Right lobe of liver (tissue), 6 donors: ENCODE data around the gene SPAG5. TPM values are rescaled to one million over a fixed set of nuclear protein-coding genes. Genes with fewer than 3 reads are reported as not detected.

Experiments
- ATAC-seq, 4 donors: fragments of 200-7000 bp; cut with Tn5 transposase; one replicate each; pipeline ENCODE4 v1.9.1; 2020; ENCODE audit warnings: mild to moderate bottlenecking in 4 of 4, moderate library complexity in 4 of 4
- DNase-seq, 3 donors: peaks; one replicate each; pipeline ENCODE4 v3.0.0-alpha.2; 2020
- H3K27ac ChIP-seq, 3 donors: fragments of 200-600 bp; one replicate each; pipeline ENCODE4 v1.8.0; 2022
- H3K27me3 ChIP-seq, 2 donors: fragments of 200-600 bp; one replicate each; pipeline ENCODE4 v1.8.0; 2022
- H3K36me3 ChIP-seq, 4 donors: fragments of 200-600 bp; sonication (generic) in 1 of 4; one replicate each; pipeline versions ENCODE4 v1.5.1 to v1.8.0; 2017 to 2022; ENCODE audit warnings: control low read depth in 1 of 4
- H3K4me1 ChIP-seq, 4 donors: fragments of 200-600 bp; sonication (generic) in 1 of 4; one replicate each; pipeline versions ENCODE4 v1.5.1 to v1.8.0; 2017 to 2022; ENCODE audit warnings: control low read depth in 1 of 4
- H3K4me3 ChIP-seq, 3 donors: fragments of 200-600 bp; one replicate each; pipeline ENCODE4 v1.8.0; 2022
- H3K9me3 ChIP-seq, 4 donors: fragments of 200-600 bp; sonication (generic) in 1 of 4; one replicate each; pipeline versions ENCODE4 v1.5.1 to v1.8.0; 2017 to 2022; ENCODE audit warnings: control low read depth in 1 of 4
- POLR2A ChIP-seq: fragments of 450-650 bp; IDR thresholded peaks from one replicate; pipeline ENCODE4 v1.6.1; 2017; ENCODE audit warnings: antibody characterized with exemption, mild to moderate bottlenecking
- WGBS: methylation state at CpG from one replicate; pipeline ENCODE4 v1.1.6; 2018; ENCODE audit warnings: low coverage, low lambda C conversion rate; ENCODE audit not compliant: insufficient coverage; ENCODE audit errors: missing lambda C conversion rate; 5-methylcytosine and 5-hydroxymethylcytosine counted together
- intact Hi-C, 2 donors: fragments of 100-400 bp; cut with DNase I; formaldehyde crosslinking; loops; one replicate each; pipeline versions ENCODE4 v1.11.2 to v1.14.1; 2022
- total RNA-seq, 6 experiments: library from RNA; depleted of rRNA in 2 of 6; stranded (reverse); fragments of >200 nt in 2 of 6; fragmentation: NEBNext Ultra II Directional in 3 of 6; extraction: Animal tissue kit (Norgen Biotek cat#: 25700) in 3 of 6; gene quantifications; one replicate each; pipeline versions ENCODE4 v1.1.0 to v1.2.4, GENCODE V29; 2016 to 2023
- TF ChIP-seq, protein P1 (sequence below), 4 donors: fragments of 200-600 bp in 3 of 4; fragments of 450-650 bp in 1 of 4; IDR thresholded peaks; one replicate each; pipeline versions ENCODE4 v1.5.1 to v1.8.0; 2016 to 2022; ENCODE audit warnings: antibody characterized with exemption in 4 of 4, mild to moderate bottlenecking in 2 of 4
- donor health status: DM: no; HTN: yes; CAD: no.
- donor health status: DM: no; HTN: no; CAD: no.
- donor health status: DM: no; HTN: no; CAD: no.
- donor health status: DM: no; HTN: yes; CAD: no.
- donor health status: DM: no; HTN: yes; CAD: no.

SPAG5 gene
- total RNA-seq, 6 experiments from 2014 or later: 8.4 to 14.1 (median 11.3) TPM

DNA sequence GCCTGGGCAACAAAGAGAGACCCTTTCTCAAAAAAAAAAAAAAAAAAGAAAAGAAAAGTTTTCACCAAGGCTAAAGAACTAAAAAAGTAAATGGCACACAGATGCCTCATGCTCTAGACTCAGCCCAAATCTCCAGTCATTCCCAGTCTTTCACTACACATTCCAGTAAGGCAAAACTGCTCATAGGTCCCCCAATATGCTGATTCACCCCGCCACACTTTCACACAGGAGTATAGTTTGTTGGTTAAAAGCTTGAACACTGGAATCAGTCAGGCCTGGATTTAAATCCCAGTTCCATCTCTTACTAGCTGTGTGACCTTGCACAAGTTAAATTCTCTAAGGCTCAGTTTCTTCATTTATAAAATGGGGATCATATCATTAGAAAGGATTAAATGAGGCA is 29.4 kb downstream of the SPAG5 start:
- Histone ChIP-seq H3K36me3 (peaks cover 0 to 6% (median 0%) of the 10 kb centered on the region in 4 donors), H3K27ac (no peak overlapping the region), H3K4me1 (peaks cover 0 to 21% (median 11%) of the 10 kb centered on the region in 4 donors), H3K27me3 (no peaks in the 10 kb centered on the region), H3K9me3 (no peaks in the 10 kb centered on the region), H3K4me3 (no peak overlapping the region)
- ATAC-seq (no peak), DNase-seq (no peak)
- intact Hi-C loops: no loop called here
- no peak for TF ChIP-seq POLR2A
- TF ChIP-seq, protein P1, sequence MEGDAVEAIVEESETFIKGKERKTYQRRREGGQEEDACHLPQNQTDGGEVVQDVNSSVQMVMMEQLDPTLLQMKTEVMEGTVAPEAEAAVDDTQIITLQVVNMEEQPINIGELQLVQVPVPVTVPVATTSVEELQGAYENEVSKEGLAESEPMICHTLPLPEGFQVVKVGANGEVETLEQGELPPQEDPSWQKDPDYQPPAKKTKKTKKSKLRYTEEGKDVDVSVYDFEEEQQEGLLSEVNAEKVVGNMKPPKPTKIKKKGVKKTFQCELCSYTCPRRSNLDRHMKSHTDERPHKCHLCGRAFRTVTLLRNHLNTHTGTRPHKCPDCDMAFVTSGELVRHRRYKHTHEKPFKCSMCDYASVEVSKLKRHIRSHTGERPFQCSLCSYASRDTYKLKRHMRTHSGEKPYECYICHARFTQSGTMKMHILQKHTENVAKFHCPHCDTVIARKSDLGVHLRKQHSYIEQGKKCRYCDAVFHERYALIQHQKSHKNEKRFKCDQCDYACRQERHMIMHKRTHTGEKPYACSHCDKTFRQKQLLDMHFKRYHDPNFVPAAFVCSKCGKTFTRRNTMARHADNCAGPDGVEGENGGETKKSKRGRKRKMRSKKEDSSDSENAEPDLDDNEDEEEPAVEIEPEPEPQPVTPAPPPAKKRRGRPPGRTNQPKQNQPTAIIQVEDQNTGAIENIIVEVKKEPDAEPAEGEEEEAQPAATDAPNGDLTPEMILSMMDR (IDR thresholded peaks at IDR 0.05): no peak
- 100% methylated on average over 1 of the region's 1 CpG for WGBS

DNA sequence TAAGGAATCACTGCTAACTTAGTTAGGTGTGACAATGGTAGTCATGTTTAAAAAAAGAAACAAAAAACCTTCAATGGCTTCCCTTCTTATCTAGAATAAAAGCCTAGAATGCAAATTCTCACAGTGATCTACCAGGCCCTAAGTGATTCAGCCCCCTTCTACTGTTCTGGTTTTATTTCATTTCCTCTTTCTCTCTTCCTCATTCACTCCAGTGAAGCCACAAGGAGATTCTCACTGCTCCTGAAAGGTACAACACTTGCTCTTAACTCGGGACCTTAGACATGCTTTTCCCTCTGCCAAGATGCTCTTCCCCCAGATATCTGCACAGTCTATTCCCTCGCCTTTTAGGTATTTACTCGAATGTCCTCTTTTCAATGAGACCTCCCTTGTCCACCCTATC is 31.2 kb downstream of the SPAG5 start:
- peaks cover 0 to 21% (median 11%) of the 10 kb centered on the region in 4 donors for H3K4me1 ChIP-seq
- no peaks in the 10 kb centered on the region for H3K9me3 ChIP-seq
- H3K36me3 ChIP-seq: peaks cover 0 to 10% (median 3%) of the 10 kb centered on the region in 4 donors
- ATAC-seq (no peak), DNase-seq (no peak)
- TF ChIP-seq, protein P1 (IDR thresholded peaks at IDR 0.05): no peak
- no peak for TF ChIP-seq POLR2A
- no peak overlapping the region for H3K27ac ChIP-seq
- no peaks in the 10 kb centered on the region for H3K27me3 ChIP-seq
- 69% methylated on average over 3 of the region's 3 CpGs for WGBS
- H3K4me3 ChIP-seq: no peak overlapping the region
- intact Hi-C loops: no loop called here

DNA sequence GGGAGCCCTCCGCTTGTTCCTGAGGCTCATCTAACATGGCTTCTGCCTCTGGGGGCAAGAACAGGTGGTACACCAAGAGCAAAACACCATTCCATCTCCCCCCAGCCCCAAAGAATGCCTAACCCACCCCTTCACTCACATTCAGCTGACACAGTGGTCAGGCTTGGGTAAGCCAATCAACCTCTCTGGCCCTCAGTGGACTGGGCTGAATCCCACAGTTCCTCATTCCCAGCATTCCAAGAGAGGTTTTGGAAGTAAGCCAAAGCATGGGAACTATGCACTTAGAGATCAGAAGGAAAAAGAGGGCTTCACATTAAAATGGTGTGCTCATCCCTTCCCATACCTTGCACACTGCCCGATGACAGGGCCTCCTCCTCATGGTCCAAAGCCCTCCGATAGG is 35.4 kb downstream of the SPAG5 start:
- ATAC-seq (peak in 3 of 4 donors; percentile 21 to 52 (median 31)), DNase-seq (no peak)
- no peak for TF ChIP-seq POLR2A
- TF ChIP-seq, protein P1 (IDR thresholded peaks at IDR 0.05): no peak
- intact Hi-C loops: no loop called here
- Histone ChIP-seq H3K27me3 (no peaks in the 10 kb centered on the region), H3K9me3 (no peaks in the 10 kb centered on the region), H3K4me3 (no peak overlapping the region), H3K27ac (no peak overlapping the region), H3K36me3 (peaks cover 0 to 38% (median 9%) of the 10 kb centered on the region in 4 donors), H3K4me1 (no peaks in the 10 kb centered on the region)
- no CpG with 5 or more reads among the region's 3 CpGs for WGBS

DNA sequence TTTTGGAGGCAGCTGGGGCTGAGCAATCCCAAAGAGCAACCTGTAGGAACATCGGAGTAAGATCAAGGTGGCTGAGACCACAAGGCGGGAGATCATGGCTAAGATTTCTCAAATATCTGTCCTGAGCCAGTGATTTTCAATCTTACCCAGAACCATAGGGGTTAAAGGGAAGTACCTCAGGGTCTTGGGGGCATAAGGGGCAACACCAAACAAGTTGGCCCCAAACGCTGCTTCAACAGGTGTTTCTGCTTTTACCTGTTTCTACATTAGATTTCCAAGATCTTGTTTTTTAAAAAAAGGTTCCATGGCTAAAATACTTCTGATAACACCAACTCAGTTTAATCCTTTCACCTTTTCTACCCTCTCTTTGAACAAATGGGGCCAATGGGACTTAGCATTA is 43.8 kb downstream of the SPAG5 start:
- DNase-seq (no peak), ATAC-seq (no peak)
- TF ChIP-seq, protein P1 (IDR thresholded peaks at IDR 0.05): no peak
- no peak for TF ChIP-seq POLR2A
- 95% methylated on average over 3 of the region's 3 CpGs for WGBS
- Histone ChIP-seq H3K36me3 (peaks cover 0 to 54% (median 15%) of the 10 kb centered on the region in 4 donors), H3K27ac (no peak overlapping the region), H3K4me3 (no peak overlapping the region), H3K4me1 (peaks cover 0 to 17% (median 9%) of the 10 kb centered on the region in 4 donors), H3K27me3 (no peaks in the 10 kb centered on the region), H3K9me3 (no peaks in the 10 kb centered on the region)
- intact Hi-C loops: no loop called here

DNA sequence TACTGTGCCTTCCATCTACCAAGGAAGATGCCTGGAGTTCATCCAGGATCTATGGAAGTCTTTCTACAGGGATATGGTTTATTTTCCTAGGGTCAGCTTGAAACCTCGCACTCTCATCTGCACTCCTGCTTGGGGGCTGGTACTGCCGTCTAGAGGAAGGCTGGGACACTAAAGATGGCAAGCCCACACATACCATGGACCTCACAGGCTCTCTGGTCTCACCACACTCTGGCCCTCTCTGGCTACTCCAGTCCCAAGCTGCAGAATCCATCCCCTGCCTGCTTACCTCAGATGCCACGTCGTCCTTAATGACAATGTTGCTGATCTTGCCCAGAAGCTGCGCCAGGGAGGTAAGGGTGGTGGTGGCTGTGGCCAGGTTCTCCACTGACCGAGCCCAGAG is 44.3 kb downstream of the SPAG5 start:
- Histone ChIP-seq H3K27me3 (no peaks in the 10 kb centered on the region), H3K36me3 (peaks cover 0 to 50% (median 15%) of the 10 kb centered on the region in 4 donors), H3K9me3 (no peaks in the 10 kb centered on the region), H3K27ac (peak overlapping the region in 2 of 3 donors; percentile 62 to 66), H3K4me3 (no peak overlapping the region), H3K4me1 (peaks cover 0 to 17% (median 9%) of the 10 kb centered on the region in 4 donors)
- WGBS: no CpG with 5 or more reads among the region's 6 CpGs
- TF ChIP-seq POLR2A: no peak
- TF ChIP-seq, protein P1 (IDR thresholded peaks at IDR 0.05): peak in 1 of 4 donors; percentile 22
- DNase-seq: no peak
- intact Hi-C loops: no loop called here
- ATAC-seq: no peak
